NCI-H2227 treated with DMSO at 0.1 percent for 48 hours (cell line): ENCODE measurements around the gene DGCR2.
"Not testable (repeated sequence)": the region's sequence is repeated elsewhere in the genome, so short reads cannot be mapped to it uniquely, and the experiment has no call there.

Experiments
- DNase-seq: peaks from one replicate; lab custom pipeline; 2025; lab: John Stamatoyannopoulos, UW

DGCR2 gene, protein sequence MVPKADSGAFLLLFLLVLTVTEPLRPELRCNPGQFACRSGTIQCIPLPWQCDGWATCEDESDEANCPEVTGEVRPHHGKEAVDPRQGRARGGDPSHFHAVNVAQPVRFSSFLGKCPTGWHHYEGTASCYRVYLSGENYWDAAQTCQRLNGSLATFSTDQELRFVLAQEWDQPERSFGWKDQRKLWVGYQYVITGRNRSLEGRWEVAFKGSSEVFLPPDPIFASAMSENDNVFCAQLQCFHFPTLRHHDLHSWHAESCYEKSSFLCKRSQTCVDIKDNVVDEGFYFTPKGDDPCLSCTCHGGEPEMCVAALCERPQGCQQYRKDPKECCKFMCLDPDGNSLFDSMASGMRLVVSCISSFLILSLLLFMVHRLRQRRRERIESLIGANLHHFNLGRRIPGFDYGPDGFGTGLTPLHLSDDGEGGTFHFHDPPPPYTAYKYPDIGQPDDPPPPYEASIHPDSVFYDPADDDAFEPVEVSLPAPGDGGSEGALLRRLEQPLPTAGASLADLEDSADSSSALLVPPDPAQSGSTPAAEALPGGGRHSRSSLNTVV

DNA sequence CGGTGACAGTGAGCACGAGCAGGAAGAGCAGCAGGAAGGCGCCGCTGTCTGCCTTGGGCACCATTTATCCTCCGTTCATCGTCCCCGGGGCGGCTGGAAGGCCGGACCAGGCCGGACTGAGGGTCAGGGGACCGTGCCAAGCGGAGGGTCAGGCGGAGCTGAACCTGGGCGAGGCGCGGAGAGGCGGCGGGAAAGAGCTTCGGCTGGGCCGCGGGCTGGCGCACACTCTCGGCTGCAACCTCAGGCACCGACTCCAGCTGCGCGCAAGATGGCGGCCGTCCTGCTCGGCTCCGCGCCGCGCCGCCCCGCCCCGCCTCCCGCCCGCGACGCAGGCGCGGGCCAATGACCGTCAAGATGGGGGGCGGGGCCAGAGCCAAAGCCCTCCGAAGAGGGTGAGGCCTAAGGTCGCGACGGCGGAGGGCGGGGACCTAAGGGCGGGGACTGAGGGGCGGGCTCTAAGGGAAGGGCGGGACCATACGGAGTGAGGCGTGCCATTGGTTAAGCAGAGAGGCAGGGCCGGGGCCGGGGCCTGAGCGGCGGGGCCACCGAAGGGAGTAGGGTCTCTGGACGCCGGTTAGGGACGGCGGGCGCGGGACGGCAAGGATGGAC, at the start of gene DGCR2:
DGCR2 (minus strand) TSS at position 270 of the 609 bp plus-strand sequence; CDS start at position 64, 206 bp downstream.
- DNase-seq = peak; percentile 97

DNA sequence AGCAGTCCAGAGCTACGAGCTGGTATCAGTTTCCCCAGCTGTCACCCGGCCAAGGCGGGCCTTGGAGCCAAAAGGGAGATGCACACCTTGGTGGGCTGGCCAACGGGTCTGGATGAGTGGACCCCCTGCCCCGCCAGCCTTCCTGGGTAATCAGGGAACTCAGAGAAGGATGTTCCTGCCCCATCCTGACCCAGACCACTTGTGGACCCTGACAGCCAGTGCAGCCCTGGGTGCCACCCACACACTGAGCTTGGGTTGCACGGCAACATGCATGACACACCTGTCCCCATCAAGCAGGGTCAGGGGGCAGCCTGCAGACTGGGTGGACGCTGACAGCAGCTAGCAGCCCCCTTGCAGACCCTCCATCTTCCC, 47.7 kb upstream of the DGCR2 start:
- DNase-seq = no peak

DNA sequence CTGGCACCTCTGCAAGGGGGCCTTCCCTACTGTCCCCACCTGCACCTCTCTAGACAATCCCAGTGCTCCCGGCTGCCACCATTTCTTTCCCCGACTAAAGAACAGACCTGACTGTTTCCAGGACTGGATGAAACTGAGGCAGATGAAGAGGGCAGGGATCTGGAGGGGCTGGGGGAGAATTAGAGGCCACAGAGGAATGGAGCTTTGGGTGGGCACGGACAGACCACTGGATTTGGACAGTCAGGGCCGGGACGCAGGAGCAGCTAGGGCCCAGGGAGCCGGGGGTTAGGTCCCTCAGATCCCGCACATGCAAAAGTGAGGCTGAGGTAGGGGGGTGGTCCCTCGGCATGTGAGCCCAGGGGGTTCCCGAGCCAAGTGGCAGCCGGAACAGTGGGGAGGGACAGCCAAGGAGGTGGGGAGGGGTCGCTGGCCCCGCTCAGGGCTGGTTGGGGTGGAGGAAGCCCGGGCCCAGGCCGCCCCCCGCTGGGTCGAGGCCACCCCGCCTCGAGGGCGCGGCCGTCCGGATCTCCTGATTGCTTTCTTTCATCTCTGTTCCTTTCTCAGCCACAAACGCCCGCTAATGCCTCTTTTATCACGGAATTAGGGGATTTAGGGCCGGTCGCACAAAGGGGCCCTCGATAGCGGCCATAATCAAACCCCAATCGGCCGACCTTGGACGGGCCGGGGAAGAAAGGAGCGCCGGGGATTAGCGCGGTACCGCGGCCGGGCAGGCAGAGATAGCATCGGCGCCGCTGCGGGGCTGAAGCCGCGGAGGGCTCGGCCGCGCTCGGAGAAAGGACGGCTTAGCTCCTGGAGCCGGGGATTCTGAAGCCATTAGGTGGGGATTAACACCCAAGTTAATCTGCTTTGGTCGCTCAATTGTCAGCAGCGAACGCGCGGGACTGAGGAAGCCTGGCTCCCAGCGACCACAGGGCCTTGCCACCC, 47.1 kb upstream of the DGCR2 start:
- no peak for DNase-seq

DNA sequence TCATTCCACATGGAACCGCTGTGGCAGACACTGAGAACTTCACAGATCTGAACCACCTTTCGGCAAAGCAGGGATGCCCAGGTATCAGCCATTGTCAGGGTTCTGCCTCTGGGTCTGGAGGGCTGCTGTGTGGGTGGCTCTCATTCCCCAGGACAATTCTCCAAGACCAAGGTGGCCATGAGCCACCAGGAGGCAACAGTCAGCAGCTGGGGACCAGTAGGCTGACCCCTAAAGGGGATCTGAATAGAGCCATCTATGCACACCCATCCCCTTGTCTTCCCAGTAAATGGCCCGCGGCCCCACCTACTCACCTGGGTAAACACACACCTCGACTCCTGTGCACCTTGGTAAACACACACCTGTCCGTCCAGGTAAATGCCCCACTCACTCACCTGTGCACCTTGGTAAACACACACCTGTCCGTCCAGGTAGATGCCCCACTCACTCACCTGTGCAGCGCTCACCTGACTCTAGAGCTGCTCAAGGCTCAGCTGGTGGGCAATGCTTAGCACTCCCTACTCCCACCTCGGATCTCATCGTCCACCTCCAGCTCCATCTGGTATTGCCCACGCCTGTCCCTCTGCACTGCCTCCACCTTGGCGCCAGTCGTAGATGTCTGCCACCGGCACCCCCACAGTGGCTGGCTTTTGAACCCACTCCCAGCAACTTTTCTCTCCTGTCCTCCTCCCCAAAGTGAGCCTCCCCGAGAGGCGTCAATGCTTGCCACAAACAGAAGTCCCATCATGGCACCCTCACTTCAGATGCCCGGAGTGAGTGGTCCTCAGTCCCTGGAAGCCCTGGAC, 46.1 kb upstream of the DGCR2 start:
- no peak for DNase-seq

DNA sequence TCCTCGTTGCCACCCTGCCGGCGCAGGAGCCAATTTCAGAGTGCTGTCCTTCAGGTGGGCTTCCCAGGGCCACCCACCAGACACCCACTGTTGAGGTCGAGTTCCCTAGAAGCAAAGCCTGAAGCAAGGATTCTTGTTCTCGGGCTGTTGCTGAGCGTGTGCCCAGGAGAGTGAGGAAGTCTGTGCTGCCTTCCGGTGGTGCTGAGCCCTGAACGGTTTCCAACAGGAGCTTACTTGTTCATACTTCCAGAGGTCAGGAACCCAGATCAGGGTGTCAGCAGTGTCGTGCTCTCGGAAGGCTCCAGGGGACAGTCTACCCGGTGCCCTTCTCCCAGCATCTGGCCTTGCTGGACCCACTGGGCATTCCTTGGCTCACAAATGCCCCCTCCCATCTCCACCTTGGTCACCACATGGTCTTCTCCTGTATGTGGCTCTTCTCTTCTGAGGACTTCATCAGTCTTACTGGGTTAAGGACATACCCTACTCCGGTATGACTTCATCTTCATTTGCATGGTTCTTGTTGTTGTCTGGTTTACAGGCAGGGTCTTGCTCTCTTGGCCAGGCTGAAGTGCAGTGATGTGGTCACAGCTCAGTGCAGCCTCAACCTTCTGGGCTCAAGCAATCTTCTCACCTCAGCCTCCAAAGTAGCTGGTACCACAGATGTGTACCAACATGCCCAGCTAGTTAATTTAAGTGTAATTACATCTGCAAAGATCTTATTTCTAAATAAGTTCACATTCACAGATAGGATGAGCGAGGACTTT, 45.1 kb upstream of the DGCR2 start:
- DNase-seq = no peak

DNA sequence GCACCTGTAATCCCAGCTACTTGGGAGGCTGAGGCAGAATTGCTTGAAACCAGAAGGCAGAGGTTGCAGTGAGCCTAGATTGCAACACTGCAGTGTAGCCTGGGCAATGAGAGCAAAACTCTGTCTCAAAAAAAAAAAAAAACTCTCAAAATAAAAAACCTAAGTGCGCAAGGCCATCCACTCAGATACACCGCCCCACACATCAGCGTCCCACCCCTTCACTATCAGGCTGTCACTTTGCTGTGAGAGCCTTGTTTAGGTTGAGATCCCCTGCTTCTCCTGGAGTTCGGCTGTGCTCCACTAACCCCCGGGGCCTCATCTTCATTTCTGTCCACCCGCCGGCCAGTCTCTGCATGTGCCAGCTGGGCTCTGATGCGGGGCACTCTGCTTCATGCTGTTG, 44.2 kb upstream of the DGCR2 start:
- DNase-seq = no peak

DNA sequence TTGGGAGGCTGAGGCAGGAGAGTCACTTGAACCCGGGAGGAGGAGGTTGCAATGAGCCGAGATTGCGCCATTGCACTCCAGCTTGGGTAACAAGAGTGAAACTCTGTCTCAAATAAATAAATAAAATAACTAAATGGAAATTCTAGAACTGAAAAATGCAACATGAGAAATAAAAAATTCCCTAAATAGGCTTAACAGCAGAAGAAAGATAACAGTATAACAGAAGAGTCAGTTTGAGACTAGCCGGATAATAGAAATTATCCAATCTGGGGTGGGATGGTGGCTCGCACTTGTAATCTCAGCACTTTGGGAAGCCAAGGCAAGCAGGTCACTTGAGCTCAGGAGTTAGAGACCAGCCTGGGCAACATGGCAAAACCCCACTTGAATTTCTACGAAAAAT, 42.2 kb upstream of the DGCR2 start:
- no peak for DNase-seq

DNA sequence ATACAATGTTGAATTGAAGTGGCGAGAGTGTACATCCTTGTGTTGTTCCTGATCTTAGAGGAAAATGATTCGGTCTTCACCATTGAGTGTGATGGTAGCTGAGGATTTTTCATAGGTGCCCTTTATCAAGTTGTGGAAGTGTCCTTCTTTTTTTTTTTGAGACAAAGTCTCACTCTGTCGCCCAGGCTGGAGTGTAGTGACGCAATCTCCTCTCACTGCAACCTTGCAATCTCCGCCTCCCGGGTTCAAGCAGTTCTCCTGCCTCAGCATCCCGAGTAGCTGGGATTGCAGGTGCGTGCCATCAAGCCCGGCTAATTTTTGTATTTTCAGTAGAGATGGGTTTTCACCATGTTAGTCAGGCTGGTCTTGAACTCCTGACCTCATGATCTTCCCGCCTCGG, 36.4 kb upstream of the DGCR2 start:
- not testable (repeated sequence) for DNase-seq

DNA sequence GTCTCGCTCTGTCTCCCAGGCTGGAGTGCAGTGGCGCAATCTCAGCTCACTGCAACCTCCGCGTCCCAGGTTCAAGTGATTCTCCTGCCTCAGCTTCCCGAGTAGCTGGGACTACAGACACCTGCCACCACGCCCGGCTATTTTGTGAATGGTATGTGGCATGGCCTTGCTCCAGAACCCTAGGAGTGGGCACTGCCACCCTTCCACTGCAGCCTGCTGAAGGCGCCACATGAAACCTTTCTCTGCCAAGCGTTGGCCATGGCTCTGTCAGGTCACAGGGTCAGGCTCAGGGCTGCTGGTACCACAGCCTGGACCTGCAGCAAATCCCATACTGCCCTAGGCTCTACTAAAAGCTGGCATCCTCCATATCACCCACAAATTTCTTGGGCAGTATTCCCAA, 33.9 kb upstream of the DGCR2 start:
- DNase-seq = not testable (repeated sequence)

DNA sequence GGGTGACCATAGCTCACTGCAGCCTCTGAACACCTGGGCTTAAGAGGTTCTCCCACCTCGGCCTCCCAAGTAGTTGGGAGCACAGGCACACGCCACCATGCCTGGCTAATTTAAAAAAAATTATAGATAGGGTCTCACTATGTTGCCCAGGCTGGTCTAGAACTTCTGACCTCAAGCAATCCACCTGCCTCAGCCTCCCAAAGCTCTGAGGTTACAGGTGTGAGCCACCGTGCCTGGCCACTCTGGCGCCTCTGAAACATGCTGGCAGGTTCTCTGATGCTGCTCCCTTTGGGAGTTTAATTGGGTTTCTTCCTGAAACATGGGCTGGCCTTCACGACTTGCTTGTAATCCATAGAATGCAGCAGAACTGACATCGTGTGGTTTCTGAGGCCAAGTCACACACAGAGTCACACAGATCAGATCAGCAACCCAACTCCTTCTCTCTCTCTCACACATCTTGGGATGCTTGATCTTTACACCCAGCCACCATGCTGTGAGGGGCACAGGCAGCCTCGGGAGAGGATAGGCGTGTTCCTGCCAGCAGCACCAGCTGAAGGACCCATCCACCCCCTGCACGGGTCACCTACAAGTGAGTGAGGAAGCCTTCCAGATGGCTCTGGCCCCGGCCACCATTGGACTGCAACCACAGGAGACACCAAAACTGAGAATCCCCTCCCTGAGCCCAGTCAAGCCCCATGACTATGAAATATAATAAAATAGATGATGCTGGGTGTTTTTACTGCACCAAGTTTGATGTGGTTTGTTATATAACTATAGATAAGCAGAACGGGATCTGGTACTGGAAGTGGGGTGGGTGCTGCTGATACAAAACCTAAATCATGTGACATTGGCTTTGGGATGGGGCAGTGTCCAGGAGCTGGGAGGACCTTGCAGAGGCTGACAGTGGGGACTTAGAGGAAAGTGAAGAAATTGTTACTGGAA, 31.0 kb upstream of the DGCR2 start:
- DNase-seq = no peak

DNA sequence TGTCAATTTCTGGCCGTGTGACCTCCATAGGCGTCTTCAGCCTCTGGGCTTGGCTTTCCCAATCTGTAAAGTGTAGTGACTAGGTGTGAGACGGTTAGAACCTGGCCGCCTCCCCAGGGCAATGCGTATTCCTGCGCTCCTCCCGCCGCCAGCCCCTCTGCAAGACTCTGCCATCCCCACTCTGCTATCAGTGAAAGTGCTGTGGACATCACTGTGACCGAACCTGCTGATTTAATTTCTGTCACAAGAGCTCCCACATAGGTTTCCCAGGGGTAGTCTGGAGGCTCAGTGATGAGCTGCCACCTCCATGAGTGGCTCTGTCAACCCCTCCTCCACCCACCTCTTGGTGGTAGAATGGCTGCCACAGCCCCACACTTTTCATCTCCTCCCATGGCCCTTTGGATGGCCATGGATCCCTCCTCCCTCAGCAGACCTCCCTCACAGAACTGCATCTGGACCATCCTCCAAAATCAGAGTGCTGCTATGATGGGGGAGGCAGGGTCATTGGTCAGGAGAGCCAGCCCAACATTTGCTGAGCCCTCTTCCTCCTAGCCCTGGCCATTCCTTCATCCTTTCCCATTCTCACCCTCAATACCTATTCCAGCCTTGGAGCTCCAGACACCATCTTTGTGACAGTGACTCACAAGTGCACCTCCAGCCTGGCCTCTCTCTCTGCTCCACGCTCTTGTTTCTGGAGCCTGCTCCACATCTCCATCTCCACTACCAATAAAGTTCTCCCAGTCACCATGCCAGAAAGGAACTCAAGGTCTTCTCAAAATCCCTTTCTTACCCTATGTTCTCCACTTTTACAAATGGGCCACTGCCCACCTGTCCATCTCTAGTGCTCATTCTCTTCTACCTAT, 29.3 kb upstream of the DGCR2 start:
- no peak for DNase-seq

DNA sequence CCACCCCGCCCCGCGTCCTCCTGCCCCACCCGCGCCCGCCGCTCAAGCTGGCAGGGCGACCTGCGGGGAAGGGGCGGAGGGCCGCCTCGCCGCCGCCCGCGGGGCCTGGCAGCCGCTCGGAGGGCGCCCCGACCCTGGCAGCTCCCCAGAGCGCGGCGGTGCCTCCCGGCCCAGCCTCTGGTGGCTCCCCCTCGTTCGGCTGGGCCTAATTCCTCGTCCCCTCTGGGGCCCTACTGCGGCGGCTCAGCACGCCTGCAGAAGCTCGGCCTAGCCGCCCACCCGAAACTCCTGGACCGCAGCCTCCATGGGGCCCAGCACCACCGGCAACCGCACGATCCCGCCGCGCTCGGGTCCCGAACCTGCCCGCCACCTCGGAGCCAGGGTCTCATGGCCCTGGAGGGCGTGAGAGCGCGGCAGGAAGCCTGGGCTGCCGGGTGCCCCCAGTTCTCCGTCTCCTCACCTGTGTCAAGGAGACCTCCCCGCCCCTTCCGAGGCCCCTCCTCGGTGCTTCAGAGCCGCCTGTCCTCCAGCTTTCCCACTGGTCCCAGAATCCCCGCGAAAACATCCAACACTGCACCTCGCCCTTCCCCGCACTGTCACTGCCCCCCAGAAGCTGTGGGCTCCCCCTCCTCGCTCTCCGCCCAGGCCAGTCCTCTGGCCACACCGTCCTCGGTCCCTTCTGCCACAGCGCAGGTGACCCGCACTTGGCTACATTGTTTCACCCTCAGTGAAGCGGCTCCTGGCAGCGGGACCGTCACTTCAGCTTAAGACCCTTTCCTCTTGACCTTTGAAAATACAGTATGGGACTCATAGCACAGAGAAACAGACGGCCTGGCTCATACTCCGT, 28.5 kb upstream of the DGCR2 start:
- no peak for DNase-seq

DNA sequence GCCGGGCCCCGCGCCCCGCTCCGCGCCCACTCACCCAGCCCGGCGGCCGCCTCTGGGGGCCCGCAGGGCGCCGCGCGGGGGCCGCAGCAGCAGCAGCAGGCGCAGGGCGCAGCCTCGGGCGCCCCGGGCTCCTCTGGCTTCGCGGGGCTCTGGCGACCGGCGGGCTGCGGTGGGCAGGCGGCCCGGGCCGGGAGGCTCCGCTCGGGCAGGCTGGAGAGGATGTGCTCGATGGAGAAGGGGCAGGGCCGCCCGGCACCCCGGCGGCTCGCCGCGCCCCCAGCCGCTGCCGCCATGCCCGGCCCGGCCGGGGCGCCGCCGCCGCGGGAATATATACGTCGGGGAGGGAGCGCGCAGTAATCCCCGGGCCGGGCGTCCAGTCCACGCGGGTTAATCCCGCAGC, 27.8 kb upstream of the DGCR2 start, which contains the start of gene GSC2:
GSC2 (minus strand) TSS at position 302 of the 400 bp plus-strand sequence; CDS start at position 293, 9 bp downstream.
- DNase-seq = no peak

DNA sequence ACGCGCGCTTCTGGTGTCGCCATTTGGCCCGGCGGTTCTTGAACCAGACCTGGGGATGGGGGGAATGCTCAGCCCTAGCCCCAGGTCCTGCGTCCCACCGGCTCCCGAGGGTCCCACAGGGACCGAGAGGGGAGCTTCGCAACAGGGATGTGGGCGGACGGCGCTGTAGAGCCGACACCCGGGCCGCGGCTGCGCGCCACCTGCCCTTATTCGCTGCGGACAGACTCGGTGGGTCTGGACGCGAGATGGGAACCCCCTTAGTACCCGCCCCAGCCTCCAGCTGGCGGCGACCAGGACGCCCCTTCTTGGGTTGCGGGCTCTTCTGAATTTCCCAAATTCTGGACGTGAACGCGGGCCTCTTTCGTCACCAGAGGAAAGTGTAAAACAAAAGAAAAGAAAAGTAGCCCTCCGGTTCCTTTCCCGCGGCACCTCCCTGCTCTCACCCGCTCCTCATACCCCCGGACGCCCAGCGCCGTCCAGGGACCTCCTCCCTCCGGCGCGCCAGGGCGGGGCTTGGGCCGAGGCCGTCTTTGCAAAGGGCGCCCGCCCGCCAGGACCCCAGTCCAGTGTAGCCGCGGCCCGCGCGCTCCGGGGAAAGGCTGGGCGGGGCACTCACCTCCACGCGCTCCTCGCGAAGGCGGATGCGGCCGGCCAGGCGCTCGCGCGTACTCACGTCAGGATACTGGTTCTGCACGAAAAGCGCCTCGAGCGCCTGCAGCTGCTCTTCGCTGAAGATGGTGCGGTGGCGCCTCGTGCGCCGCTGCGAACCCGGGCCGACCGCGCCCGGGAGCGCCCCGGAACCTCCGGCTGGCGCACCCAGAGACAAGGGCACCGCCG, 27.1 kb upstream of the DGCR2 start:
- peak; percentile 14 for DNase-seq

DNA sequence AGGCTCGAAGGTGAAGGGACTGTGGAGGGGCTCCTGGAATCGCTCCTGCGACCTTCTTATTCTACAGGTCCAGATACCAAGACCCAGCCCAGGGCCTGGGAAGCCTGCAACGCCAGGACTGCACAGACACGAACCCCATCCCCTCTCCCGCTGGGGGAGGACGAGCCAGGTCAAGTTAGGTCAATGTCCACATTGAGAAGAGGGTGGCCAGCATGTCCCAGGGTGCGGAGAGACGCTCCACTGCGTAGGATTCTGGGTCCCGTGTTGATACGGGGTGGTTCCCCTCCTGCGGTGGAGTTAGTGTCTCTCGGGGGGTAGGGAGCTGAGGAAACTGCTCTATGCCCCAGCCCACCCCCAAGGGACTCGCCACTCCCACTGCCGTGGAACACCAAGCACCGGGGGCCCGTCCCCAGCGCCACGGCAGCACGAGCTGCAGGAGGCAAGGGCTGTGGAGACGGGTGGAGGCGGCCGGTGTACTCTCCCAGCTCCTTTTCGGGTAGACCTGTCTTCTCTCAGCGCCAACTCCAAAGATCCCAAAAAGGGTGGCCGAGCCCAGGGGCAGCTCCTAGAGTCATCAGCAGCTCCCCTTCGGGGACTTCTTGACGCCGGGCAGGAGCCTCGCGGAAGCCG, 26.3 kb upstream of the DGCR2 start:
- DNase-seq = no peak

DNA sequence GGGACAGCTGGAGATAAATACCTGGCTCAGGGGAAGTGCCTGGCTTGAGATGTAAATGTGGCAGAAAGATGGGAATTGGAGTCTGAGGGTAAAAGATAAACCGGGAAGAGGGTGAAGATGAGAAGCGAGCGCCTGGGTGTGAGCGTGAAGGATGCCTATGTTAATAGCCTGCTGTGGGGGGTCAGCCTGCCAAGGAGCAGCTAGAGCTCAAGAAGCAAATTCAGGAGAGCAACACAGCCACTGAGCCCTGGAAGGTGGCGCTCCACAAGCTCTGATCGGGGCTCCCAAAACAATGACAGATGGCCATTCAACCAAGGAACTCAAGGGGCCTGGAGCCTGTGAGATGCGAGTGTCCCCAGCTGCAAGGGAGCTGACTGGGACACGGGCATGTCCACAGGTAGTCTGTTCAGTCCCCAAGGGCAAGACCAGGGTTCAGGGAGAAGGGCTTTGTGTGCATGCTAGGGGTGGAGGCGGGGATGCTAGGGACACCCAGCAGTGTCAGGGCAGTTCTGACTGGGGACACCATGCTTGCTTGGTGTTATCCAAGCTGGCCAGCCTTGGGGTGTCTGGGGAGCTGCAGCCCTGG, 25.1 kb upstream of the DGCR2 start:
- no peak for DNase-seq
